GM23338 (cell line): ENCODE measurements around the gene UNC93A.

ENCODE experiments used
- CTCF ChIP-seq, 2 experiments: fragments of 200-600 bp in 1 of 2; sonication (generic) in 1 of 2; conservative IDR thresholded peaks; 2 replicates each; pipeline versions ENCODE4 v1.5.1 to v1.6.1; 2016 to 2017; ENCODE audit warnings: antibody characterized with exemption in 2 of 2, low read depth in 2 of 2, mild to moderate bottlenecking in 2 of 2, moderate library complexity in 1 of 2
- EZH2 ChIP-seq: fragments of 200-600 bp; sonication (generic); IDR thresholded peaks from one replicate; pipeline ENCODE4 v1.8.0; 2017; ENCODE audit warnings: antibody characterized with exemption, mild to moderate bottlenecking, low read depth; ENCODE audit not compliant: unreplicated experiment
- EZH2phosphoT487 ChIP-seq: fragments of 200-600 bp; sonication (generic); IDR thresholded peaks from one replicate; pipeline ENCODE4 v1.8.1; 2018; ENCODE audit warnings: antibody characterized with exemption; ENCODE audit not compliant: unreplicated experiment
- JUNB ChIP-seq: IDR thresholded peaks from one replicate; pipeline ENCODE4 v1.6.1; 2016; ENCODE audit warnings: antibody characterized with exemption; ENCODE audit not compliant: unreplicated experiment
- POLR2AphosphoS5 ChIP-seq: IDR thresholded peaks from 2 replicates; pipeline ENCODE4 v1.6.1; 2016; ENCODE audit warnings: antibody characterized with exemption, low read depth
- REST ChIP-seq: IDR thresholded peaks from one replicate; pipeline ENCODE4 v1.6.1; 2018; ENCODE audit warnings: antibody characterized with exemption; ENCODE audit not compliant: unreplicated experiment
- ZNF331 ChIP-seq: fragments of 250-450 bp; sonication (Bioruptor Pico); IDR thresholded peaks from 2 replicates; pipeline ENCODE4 v1.5.0; 2020; ENCODE audit warnings: low read depth, mild to moderate bottlenecking, moderate library complexity

GRCh38 chr6:167330750-167331149 lies 39.6 kb downstream of the UNC93A start:
- no peak for TF ChIP-seq CTCF (conservative IDR thresholded peaks at IDR 0.05; ENCODE audit: low read depth in 2 of 2)
- no peak for TF ChIP-seq POLR2AphosphoS5
- TF ChIP-seq JUNB, result no peak
- no peak for TF ChIP-seq EZH2phosphoT487
- no peak for TF ChIP-seq EZH2
- no peak for TF ChIP-seq REST
- TF ChIP-seq ZNF331 (CRISPR knock-in tag), result no peak
